Vein endothelial cell (primary cell): ENCODE measurements around the gene CLTB. TPM values are rescaled to one million over a fixed set of nuclear protein-coding genes. Genes with fewer than 3 reads are reported as not detected.

Experiments used
- small RNA-seq: library from RNA; depleted of rRNA; stranded (forward); fragments of <200 nt; gene quantifications from one replicate; pipeline ENCODE3, GENCODE V24; 2012
- total RNA-seq: library from RNA; depleted of rRNA; stranded (reverse); fragments of >200 nt; gene quantifications from 2 replicates; pipeline ENCODE4 v1.2.3, GENCODE V29; 2012

CLTB gene
- 84.5 and 136 TPM in 2 replicates for total RNA-seq

GRCh38 chr5:176415952-176416924 lies at the start of gene CLTB:
Gene CLTB (minus strand): TSS chr5:176416539. CDS start chr5:176416363, 176 bp downstream.

GRCh38 chr5:176447978-176448608 lies 31.8 kb upstream of the CLTB start, which contains the start of gene FAF2:
Gene FAF2 (plus strand): TSS chr5:176448385. CDS start chr5:176448408, 23 bp downstream.

GRCh38 chr5:176388444-176389134 lies 27.8 kb downstream of the CLTB start, which contains the start of the genes HIGD2A and NOP16:
Gene HIGD2A (plus strand): TSS chr5:176388751. CDS start chr5:176388820, 69 bp downstream.
Gene NOP16 (minus strand): TSS chr5:176388598. CDS start chr5:176388539, 59 bp downstream.

GRCh38 chr5:176365351-176366231 lies 50.7 kb downstream of the CLTB start, which contains the start of gene ARL10:
Gene ARL10 (plus strand): TSS chr5:176365487. CDS start chr5:176365564, 77 bp downstream.

GRCh38 chr5:176361437-176362232 lies 54.7 kb downstream of the CLTB start, which contains the start of gene KIAA1191:
Gene KIAA1191 (minus strand): TSS chr5:176361764. CDS start chr5:176359508, 2,256 bp downstream.

Small RNAs within 50 kb of the gene (small RNA-seq; reads per million reads assigned to genes)
- not detected for gene AC010297.1
- 1.9 reads per million, percentile 79 among the genes with 10 or more reads in this experiment for gene MIR1271

Other genes with a start within 250 kb of the CLTB start
- 7.3 and 7.8 TPM in 2 replicates for gene SIMC1, start 178.1 kb downstream of the CLTB start, total RNA-seq
- 133 and 158 TPM in 2 replicates for gene KIAA1191, start 54.8 kb downstream of the CLTB start, total RNA-seq
- gene ARL10, start 51.1 kb downstream of the CLTB start, total RNA-seq = 10.8 and 12.1 TPM in 2 replicates
- 17.6 and 26.0 TPM in 2 replicates for gene NOP16, start 27.9 kb downstream of the CLTB start, total RNA-seq
- 38.4 and 57.8 TPM in 2 replicates for gene HIGD2A, start 27.8 kb downstream of the CLTB start, total RNA-seq
- 45.1 and 56.5 TPM in 2 replicates for gene FAF2, start 31.8 kb upstream of the CLTB start, total RNA-seq
- gene RNF44, start 120.9 kb upstream of the CLTB start, total RNA-seq = 7.7 and 13.7 TPM in 2 replicates
- gene CDHR2, start 132.8 kb upstream of the CLTB start, total RNA-seq = not detected in 2 replicates
- 9.5 and 11.4 TPM in 2 replicates for gene GPRIN1, start 193.6 kb upstream of the CLTB start, total RNA-seq
- gene SNCB, start 214.0 kb upstream of the CLTB start, total RNA-seq = 0.57 TPM in 1 of 2 replicates, not detected in the other
- gene EIF4E1B, start 214.1 kb upstream of the CLTB start, total RNA-seq = not detected in 2 replicates
- gene TSPAN17, start 230.9 kb upstream of the CLTB start, total RNA-seq = 54.8 and 59.8 TPM in 2 replicates